GM12872 (cell line): Measurements from ENCODE around the gene BMP8B.

Experiments used
- TF ChIP-seq, protein P1 (sequence below): IDR thresholded peaks from 3 replicates; pipeline ENCODE4 v1.5.1; 2011; ENCODE audit warnings: low read depth, mild to moderate bottlenecking, low read length, moderate library complexity; ENCODE audit not compliant: insufficient read depth

The BMP8B gene

DNA sequence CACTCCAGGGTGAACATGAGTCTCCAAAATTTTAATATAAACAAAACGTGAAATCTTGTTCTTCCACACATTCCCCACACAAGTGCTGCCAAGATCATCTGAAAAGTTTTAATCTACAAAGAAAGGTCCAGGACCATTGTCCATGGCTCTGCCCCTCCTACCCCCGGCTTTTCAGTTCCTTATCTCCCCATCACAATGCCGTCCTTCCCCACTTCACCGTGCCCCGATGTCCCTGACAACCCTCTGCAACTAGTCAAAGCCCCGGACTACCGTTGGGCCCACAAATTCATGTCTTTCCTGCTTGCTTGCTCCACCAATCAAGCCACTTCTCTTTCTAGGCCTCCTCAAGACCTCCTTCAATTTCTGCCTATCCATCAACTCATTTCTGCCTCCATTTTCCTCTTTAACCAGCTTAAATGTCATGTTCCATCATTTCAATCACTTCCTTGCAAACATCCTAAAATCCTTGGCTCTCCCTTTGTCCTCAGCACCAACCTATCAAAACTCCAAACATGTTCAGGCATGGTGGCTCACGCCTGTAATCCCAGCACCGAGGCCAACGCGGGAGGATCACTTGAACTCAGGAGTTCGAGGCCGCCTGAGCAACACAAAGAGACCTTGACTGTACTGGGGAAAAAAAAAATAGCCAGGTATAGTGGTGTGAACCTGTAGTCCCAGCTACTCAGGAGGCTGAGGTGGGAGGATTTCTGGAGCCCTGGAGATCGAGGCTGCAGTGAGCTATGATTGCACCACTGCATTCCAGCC lies 14.0 kb upstream of the BMP8B start:
- TF ChIP-seq, protein P1, sequence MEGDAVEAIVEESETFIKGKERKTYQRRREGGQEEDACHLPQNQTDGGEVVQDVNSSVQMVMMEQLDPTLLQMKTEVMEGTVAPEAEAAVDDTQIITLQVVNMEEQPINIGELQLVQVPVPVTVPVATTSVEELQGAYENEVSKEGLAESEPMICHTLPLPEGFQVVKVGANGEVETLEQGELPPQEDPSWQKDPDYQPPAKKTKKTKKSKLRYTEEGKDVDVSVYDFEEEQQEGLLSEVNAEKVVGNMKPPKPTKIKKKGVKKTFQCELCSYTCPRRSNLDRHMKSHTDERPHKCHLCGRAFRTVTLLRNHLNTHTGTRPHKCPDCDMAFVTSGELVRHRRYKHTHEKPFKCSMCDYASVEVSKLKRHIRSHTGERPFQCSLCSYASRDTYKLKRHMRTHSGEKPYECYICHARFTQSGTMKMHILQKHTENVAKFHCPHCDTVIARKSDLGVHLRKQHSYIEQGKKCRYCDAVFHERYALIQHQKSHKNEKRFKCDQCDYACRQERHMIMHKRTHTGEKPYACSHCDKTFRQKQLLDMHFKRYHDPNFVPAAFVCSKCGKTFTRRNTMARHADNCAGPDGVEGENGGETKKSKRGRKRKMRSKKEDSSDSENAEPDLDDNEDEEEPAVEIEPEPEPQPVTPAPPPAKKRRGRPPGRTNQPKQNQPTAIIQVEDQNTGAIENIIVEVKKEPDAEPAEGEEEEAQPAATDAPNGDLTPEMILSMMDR, result no peak

DNA sequence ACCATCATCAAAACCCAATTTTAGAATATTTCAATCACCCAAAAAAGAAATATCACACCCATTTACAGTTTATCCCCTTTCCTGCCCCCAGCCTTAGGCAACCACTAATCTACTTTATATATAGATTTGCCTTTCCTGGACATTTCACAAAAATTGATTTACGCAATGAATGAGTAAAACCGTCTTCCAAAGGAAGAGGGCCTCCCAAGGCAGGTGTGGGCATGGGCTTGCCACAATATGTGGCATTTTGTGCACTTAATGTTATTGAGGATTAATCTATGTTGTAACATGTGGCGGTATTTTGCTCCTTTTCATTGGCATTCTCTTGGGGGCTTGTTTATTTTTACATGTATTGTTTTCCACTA lies 11.8 kb upstream of the BMP8B start:
- TF ChIP-seq, protein P1, result no peak

DNA sequence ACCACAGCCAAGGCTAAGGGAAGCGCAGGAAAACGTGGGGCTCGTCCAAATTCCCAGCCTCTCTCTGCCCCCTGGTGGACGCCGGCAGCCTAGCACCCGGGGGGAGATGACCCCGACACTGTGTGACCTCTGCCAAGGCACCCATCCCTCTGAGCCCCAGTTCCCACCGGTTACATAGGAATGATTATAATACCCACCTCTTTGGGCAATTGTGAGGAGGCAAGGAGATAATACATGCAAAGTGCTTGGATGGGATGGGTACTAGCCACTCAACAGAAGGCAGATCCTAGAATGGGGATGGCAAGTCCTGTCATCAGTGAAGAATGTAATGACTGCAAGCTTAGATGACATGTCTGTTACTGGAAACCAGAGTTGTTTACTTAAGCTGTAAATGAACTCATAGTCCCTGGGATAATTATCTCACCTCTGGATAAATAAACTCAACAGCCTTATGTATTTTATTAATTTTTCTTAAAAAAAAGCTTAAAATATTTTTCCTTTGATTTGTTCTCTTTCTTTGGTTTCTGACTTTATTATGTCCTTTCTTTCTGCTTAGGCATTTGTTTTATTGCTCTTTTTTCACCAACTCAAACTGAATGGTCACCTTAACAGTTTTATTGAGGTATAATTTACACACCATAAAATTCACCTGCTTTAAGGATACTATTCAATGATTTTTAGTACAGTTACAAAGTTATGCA lies 11.3 kb upstream of the BMP8B start:
- TF ChIP-seq, protein P1, result peak; percentile 90

DNA sequence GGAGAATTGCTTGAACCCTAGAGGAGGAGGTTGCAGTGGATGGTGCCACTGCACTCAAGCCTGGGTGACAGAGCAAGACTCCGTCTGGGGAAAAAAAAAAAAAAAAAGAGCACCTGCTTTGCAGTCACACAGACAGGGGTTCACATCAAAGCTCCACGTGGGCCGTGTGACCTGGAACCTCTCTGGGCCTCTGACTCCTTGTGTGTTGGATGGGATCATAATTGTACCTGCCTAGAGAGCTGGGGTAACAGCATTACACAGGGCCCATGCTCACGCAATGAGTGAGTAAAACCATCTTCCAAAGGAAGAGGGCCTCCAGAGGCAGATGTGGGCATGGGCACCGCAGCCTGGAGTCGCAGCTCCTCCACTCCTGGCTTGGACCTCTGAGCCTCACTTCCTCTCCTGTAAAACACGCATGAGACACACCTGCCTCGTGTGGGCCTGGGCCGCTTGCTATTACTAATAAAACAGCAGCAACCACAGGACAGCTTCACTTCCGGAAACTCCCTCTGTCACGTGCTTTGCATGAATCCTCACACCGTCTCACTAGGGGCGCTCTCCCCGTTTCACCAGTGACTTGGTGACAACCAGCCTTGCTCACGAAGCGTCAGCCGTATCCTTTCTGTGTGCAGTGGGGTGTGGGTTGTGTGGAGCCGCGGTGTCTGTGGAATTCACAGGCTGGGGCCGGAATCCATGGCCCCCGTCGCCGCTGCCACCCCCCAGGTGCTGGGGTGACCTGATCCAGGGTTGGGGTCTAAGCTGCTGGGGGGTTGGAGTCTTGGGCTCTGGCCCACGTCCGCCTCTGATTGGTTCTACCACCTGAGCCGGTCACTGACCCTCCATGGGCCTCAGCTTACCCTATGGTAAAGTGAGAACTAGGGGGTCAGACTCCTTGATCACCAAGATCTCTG lies 10.4 kb upstream of the BMP8B start:
- TF ChIP-seq, protein P1, result peak; percentile 73

DNA sequence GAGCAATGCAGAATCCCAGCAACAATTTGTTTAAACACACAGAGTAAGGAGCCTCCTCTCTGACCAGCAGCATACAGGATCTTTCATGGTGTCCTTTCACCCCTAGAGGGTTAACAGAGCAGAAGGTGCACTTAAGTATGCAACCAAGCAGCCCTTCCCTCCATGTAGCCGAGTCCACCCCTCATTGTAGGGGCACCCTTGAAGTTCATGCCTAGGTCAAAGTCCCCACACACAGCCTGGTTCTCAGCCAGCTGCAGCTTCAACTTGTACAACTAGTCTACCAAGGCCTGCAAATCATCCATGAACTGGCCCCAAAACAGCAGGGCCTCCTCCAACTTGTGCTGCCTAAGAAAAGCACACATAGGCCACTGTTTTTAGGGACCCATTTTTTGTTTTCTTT lies 7.0 kb upstream of the BMP8B start:
- TF ChIP-seq, protein P1, result no peak

DNA sequence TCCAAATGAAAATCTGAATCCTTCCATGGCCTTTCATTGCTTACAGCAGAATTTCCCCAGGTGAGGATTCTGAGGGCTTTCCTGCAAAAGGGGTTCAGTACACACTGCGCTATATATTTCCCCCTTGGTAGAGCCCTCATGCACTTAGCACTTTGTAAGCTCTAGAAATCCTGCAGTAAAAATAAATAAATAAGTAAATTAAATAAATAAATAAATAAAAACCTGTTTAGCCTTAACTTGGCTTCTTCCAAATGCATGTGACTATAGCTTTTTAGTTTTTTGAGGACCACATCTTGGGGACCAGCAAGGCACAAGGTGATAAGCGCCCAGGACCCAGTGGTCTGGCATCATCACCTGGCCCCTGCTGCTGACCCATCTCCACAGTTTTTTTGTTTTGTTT lies 3.2 kb upstream of the BMP8B start:
- TF ChIP-seq, protein P1, result no peak

DNA sequence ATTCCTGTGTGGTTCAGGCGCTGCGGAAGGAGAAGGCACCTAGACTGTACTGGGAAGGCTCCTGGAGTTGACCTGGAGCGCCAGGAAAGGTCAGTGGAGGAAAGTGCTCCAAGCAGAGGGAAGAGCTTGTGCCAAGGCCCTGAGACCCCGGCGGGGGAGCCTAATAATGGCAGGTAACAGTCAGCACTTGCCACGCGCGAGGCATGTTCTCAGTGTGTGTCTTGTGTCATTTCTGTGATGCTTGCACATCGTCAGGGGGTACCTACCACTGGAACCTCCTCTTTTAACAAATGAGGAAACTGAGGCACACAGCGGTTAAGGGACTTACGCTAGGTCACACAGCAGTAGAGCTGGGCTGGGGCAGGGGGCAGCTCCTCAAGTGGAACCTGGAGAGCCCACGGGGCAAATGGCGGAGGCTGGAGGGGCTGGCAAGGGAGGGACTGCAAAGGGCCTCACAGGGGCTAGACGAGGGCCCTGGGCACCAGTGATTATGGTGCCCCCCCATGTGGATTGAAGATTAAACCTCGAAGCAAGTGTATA lies 976 bp upstream of the BMP8B start:
- TF ChIP-seq, protein P1, result no peak
